ENCODE data around the gene SFXN5.

SFXN5 gene

DNA sequence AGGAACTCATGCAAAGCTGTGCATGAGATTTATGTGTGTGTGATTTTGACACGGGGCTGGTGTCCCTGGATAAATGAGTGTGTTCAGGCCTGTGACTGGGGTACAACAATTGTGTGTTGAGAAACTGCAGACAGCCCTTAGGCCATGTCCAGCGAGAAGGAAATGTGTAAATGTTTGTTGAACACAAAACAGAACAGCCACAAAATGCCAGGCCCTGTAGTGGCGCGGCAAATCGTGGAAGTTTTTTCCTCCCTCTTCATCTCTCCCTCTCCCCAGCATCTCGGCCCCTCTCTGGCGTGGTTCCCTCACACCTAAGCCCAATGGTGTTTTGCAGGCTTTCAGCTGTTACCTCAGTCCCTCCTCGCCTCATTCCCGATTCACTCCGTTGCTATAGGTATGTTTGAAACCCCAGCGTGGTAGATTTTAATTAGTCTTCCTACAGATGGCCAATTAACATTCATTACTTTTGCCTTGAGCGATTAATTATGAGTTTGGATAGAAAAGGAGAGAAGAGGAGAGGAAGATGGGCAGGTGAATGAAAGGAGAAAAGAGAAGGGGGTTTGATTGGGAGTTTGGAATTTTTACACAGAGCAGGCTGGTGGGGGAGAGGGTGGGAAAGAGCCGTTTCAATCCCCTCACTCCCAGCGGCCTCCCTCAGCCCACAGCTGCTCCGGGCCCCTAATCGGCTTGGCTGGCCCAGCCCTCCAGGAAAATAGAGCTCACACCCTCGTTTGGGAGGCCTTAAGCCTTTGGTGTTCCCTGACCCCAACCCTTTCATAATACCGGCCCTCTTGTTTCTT is 173.5 kb downstream of the SFXN5 start:
- DNase-seq (ENCODE audit: low spot score): no peak

DNA sequence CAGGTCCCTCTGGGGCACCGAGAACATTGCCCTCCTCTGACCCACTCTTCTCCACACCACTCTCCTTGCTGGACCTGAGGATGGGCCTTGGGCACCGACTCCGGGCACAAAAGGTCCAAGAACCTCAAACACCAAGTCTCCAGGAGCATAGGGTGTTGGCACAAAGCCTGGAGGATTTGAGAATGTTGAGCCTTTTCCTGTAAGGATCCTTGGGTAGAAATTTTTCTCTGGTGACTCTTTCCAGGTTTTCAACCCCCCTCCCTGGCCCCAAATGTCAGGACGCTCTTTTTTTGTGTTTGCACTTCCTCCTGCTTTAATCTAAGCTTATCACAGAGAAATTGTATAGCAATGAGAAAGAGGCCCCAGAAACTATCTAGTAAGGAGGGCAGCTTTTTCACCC is 175.1 kb downstream of the SFXN5 start:
- DNase-seq (ENCODE audit: low spot score): no peak

DNA sequence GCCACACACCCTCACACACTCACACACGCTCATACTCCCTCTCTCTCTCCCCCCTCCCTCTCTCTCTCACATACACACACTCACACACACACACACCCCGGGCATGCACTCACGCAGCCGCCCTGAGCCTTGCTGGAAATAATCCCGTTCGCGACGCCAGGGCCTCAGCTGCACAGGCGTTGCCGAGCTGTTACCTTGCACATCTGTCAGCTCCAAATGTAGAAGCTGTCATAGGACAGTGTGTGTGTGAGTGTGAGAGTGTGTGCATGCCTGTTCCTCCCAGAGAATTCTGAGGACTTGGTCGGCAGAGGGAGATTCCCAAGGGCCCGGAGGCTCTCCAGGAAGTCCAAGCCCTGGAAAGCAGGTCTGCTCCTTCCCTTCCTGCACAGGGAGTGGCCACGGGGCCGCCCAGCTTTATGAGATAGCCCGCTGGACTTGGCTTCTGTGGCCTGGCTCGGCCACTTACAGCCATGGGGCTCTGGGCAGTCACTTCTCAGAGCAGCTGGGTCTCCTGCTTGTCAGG is 175.7 kb downstream of the SFXN5 start:
- DNase-seq (ENCODE audit: low spot score): no peak

DNA sequence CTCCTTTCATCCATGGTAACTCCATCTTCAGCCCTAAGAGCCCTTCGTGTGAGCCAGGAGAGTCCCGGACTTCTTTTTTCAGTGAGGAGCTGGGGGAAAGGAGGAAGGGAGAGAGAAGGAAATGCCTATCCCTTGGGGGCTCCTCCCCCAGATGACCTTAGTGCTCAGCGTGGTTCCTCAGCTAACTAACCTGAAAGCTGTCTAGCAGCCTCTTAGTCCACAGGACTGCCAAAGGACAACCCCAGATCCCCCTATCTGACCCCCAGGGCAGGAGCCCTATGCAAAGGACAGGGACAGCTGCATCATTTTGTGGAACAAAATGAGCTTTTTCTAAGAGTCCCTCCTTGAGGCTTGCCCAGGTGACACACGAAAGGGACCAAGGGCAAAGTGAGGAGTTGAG is 176.4 kb downstream of the SFXN5 start:
- DNase-seq (ENCODE audit: low spot score): no peak

DNA sequence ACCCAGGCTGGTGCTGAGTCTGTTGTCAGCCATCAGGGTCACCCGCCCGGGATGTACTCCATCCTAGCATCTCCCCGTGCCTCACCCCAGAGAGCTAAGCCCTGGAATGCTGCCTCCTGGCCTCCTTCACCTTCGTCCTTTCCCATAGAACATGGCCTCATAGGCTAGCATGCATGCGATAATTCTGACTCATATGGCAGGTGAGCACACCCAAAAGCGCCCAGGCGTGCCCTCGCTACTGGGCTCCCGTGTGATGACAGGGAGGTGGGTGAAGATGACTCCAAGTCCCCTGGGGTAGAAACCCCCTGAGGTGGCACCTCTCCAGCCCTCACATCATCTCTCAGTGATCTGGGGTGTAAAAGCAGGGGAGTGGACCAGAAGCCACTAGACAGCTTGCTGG is 177.0 kb downstream of the SFXN5 start:
- no peak for DNase-seq (ENCODE audit: low spot score)

DNA sequence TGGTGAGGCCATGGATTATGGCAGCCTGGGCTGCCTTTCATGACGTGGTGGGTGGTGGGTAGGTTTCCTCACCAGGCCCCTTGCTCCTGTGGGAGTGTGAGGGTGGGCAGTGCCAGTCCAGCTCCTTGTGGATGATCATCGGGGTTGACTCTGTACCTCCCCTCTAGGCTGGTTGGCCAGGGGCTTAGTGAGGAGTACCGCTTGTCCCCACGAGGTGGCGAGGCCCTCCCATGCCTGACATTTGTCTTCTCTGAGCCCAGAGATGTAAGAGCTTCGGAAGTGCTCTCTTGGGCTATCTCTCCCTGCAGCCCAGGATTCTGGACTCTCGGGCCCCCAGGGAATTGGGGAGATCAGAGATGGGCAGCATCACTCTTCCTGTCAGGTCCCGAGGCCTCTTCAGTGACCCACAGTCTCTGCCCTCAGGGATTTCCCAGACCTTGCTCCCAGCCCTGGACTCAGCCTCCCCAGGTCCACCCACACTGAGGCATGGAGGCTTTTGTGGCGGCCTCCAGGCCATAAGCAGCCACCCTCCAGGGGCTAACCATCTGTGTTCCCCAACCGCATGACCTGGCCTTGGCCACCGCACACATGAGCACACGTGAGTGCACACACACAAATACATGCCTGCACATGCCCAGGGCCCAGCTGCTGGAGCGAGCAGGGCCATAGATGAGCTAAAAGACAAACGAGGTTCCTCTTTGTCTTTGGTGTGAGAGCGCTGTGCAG is 177.8 kb downstream of the SFXN5 start:
- DNase-seq (ENCODE audit: low spot score): peak; percentile 72

DNA sequence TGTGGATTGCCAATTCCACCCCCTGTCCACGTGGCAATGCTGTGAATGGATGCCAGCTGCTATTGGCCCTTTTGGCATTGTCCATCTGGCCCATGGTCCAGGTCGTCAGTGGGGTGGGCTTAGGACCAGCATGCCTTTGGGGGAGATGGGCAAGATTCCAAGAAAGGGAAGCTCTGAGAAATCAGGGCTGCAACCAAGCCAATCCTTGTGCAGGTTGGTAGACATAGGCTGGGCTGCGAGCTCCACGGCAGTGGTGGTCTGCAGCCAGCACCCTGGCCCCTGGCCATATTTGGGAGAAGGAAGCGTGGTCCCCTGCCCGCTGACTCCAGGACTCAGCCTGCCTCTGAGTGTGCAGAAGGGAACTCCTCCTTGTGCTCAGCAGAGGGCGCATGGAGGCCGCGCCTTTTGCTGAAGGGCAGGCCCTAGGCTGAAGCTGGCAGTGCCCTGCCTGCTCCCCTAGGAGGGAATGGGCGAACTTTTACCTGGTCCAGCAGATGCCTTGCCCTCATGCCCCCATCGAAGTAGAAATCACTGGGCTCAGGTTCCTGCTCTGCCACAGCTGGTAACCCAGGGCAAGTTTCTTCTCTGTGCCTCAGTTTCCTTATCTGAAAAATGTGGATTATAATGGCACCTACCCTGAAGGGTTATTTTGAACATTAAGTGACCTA is 178.9 kb downstream of the SFXN5 start:
- peak; percentile 87 for DNase-seq (ENCODE audit: low spot score)
